AG04449 (cell line): Measurements from ENCODE around the gene QPRT.
"Not testable (repeated sequence)": the region's sequence is repeated elsewhere in the genome, so short reads cannot be mapped to it uniquely, and the experiment has no call there.

Experiments
- CTCF ChIA-PET: fragments of 350-600 bp; formaldehyde crosslinking; extraction: SDS; loops from one replicate; lab custom pipeline; 2021; ENCODE audit warnings: antibody characterized with exemption; lab: Yijun Ruan, JAX
- POLR2A ChIA-PET: fragments of 400-600, 350-600 bp; formaldehyde crosslinking; extraction: SDS; loops from one replicate; lab custom pipeline; 2020; ENCODE audit warnings: antibody characterized with exemption, inconsistent platforms; lab: Yijun Ruan, JAX
- DNase-seq: peaks from one replicate; pipeline ENCODE4 v3.0.0-alpha.2; 2010; ENCODE audit warnings: low read depth, low spot score
- H3K4me3 ChIP-seq: 2 replicates; pipeline ENCODE4 v1.5.1; 2011; ENCODE audit warnings: low read depth, mild to moderate bottlenecking, control low read depth, low read length
- TF ChIP-seq, protein P1 (sequence below): IDR thresholded peaks from one replicate; pipeline ENCODE4 v1.5.1; 2011; ENCODE audit warnings: mild to moderate bottlenecking, moderate library complexity, low read length, control low read depth, inconsistent platforms; ENCODE audit not compliant: insufficient read depth; ENCODE audit errors: missing control alignments

The QPRT gene

DNA sequence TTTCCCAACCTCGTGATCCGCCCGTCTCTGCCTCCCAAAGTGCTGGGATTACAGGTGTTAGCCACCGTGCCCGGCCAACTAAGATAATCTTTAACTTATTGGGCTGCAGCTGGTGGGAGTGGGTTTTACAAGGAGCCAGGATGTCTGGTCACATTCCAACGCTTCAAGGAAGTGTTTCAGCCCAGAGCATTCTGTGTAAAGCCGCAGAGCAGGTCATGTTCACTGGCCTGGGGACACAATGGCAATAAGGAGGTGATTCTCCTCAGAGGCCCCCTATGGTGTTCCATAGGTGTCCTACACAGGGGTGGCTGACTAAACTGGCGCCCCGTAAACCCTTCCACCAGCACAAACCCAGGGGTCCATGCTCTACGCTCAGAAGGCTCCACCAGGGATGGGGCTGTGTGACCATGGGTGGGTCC lies 1.2 kb downstream of the QPRT start:
- peak overlapping the region; percentile 29; the same call in 1 of the 2 replicates for H3K4me3 ChIP-seq
- TF ChIP-seq, protein P1, sequence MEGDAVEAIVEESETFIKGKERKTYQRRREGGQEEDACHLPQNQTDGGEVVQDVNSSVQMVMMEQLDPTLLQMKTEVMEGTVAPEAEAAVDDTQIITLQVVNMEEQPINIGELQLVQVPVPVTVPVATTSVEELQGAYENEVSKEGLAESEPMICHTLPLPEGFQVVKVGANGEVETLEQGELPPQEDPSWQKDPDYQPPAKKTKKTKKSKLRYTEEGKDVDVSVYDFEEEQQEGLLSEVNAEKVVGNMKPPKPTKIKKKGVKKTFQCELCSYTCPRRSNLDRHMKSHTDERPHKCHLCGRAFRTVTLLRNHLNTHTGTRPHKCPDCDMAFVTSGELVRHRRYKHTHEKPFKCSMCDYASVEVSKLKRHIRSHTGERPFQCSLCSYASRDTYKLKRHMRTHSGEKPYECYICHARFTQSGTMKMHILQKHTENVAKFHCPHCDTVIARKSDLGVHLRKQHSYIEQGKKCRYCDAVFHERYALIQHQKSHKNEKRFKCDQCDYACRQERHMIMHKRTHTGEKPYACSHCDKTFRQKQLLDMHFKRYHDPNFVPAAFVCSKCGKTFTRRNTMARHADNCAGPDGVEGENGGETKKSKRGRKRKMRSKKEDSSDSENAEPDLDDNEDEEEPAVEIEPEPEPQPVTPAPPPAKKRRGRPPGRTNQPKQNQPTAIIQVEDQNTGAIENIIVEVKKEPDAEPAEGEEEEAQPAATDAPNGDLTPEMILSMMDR: no peak
- DNase-seq: no peak
- ChIA-PET POLR2A (no interaction called here), CTCF (interaction anchor here (0.6 to 2.0 kb wide), 6 partner anchors 9 to 49 kb away, joined by 3 to 9 read pairs (median 4); no protein-coding TSS in a partner anchor)

DNA sequence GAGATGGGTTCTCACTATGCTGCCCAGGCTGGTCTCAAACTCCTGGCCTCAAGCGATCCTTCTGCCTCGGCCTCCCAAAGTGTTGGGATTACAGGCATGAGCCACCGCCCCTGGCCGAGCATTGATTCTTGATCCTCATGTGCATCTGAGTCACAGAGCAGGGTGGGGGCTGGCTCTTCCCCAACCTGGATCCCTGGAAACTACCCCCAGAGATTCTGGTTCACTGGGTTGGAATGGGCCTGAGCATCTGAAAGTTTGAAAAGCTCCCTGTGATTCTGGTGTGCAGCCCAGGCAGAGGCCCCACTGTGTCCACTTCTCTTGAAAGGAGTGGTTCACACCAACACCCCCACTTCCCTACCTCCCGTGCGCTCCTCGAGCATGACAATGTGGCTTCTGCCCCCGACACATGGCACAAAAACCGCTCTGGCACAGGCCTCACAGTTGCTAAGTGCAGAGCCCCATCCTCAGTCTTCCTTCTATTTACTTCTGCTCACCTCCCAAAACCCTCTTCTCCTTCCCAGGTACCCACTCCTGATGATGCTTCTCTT lies 4.6 kb downstream of the QPRT start:
- no peak for DNase-seq
- H3K4me3 ChIP-seq: no peak overlapping the region
- TF ChIP-seq, protein P1: no peak
- CTCF ChIA-PET: interaction anchor here (3.7 kb wide), 1 partner anchor 16 kb away, joined by 18 read pairs; no protein-coding TSS in a partner anchor
- POLR2A ChIA-PET: no interaction called here

DNA sequence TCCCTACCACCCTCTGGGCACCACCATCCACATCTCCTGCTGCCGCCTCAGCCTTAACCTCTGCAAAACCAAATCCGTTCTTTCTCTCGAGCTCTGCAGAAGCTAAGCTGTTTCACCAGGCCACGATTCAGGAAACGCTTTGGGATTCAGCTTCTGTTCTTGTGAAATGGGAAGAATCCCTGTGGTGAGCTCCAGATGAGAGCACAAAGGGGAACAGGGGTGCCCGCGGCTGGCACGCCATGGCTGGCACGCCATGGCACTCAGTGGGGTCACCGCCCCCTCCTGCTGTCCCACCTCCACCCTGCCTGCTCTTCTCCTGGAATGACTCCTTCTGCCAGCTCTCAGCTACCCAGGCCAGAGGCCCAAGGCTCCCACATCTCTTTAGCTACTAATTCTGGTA lies 5.7 kb downstream of the QPRT start:
- H3K4me3 ChIP-seq: no peak overlapping the region
- POLR2A ChIA-PET: no interaction called here
- TF ChIP-seq, protein P1: no peak
- CTCF ChIA-PET: interaction anchor here (1.0 to 3.7 kb wide), 2 partner anchors 15 to 348 kb away, joined by 3 to 18 read pairs; no protein-coding TSS in a partner anchor
- DNase-seq: no peak

DNA sequence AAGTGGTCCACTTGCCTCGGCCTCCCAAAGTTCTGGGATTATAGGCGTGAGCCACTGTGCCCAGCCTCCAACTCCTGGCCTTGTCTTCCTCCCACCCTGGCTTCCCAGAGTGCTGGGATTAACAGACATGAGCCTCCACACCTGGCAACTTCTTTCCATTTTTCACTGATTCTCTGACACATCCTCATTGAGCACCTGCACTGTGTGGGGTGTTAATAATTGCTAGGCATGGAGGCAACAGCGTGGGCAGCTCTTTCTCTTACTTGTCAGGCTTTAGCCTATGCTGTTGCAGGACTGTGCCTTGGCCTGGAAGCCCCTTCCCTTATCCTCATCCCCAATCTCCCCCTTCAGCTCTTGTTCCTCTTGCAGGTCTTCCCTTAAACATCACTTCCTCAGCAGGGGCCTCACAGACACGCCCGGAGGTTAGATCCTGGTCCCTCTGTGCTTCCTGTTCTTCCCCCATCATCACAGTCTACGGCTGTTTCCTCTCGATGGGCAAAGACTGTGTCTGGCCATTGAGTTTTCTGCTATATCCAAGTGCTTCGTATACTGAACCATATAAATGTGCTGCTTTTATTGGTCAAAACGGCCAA lies 7.9 kb downstream of the QPRT start:
- no peak for DNase-seq
- ChIA-PET POLR2A (no interaction called here), CTCF (interaction anchor here (2.0 kb wide), 1 partner anchor 13 kb away, joined by 22 read pairs; no protein-coding TSS in a partner anchor)
- TF ChIP-seq, protein P1: no peak
- H3K4me3 ChIP-seq: no peak overlapping the region

DNA sequence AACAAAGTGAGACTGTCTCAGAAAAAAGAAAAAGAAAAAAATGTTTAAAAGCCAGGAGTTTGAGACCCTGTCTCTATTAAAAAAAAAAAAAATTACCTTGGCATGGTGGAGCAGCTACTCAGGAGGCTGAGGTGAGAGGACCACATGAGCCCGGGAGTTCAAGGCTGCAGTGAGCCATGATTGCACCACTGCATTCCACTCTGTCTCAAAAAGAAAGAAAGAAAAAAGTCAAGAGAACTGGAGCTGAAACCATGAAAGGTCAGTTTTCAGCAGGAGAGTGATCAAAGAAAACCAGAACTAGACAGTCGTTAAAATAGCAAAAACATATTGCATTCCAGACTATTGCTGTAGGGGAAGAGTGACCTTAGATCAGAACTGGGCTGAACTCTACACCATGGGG lies 8.8 kb downstream of the QPRT start:
- ChIA-PET CTCF (interaction anchor here (1.0 to 2.0 kb wide), 4 partner anchors 9 to 43 kb away, joined by 3 to 22 read pairs (median 3); no protein-coding TSS in a partner anchor), POLR2A (no interaction called here)
- no peak for DNase-seq
- H3K4me3 ChIP-seq: no peak overlapping the region
- TF ChIP-seq, protein P1: no peak

DNA sequence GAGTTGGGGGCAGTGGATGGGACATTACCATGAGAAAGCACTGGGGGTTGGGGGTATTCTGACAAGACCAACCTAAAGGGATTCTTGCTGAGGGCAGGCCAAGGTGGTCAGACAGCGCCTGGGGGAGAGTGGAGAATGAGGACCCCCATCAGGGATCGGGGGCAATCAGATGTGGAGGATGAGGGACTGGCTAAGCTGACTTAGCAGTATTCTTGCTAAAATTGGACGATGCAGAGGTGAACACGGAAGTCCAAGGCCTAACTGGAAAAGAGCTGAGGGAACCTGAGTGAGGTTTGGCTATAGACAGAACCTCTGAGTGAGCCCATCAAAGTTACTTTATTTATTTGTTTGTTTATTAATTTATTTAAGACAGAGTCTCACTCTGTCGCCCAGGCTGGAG lies 9.2 kb downstream of the QPRT start:
- no peak overlapping the region for H3K4me3 ChIP-seq
- CTCF ChIA-PET: interaction anchor here (1.0 to 2.0 kb wide), 4 partner anchors 8 to 43 kb away, joined by 3 to 22 read pairs (median 3); no protein-coding TSS in a partner anchor
- no peak for DNase-seq
- TF ChIP-seq, protein P1: no peak
- POLR2A ChIA-PET: no interaction called here

DNA sequence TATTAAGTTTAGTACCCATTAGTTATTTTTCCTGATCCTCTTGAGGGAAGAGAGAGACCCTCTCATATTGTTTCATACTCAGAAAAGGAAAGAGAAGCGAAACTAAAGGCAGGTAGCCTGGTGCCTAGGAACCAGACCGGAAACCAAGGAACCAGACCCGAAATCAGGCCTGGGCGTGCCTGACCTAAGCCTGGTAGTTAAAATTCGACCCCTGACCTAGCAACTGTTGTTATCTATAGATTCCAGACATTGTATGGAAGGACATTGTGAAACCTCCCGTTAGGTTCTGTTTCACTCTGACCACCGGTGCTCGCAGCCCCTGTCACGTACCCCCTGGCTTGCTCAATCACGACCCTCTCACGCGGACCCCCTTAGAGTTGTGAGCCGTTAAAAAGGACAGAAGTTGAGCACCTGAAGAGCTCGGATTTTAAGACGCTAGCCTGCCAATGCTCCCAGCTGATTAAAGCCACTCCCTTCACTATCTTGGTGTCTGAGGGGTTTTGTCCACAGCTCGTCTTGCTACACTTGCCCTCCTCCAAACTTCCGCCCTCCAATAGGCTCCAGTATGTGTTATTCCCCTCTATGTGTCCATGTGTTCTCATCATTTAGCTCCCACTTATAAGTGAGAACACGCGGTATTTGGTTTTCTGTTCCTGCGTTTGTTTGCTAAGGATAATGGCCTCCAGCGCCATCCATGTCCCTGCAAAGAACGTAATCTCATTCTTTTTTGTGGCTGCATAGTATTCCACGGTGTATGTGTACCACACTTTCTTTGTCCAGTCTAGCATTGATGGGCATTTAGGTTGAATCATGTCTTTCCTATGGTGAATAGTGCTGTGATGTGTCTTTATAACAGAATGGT lies 10.7 kb downstream of the QPRT start:
- CTCF ChIA-PET: interaction anchor here (1.6 to 3.1 kb wide), 3 partner anchors 10 to 39 kb away, joined by 4 to 14 read pairs (median 6); no protein-coding TSS in a partner anchor
- POLR2A ChIA-PET, DNase-seq, H3K4me3 ChIP-seq: not testable (repeated sequence)

DNA sequence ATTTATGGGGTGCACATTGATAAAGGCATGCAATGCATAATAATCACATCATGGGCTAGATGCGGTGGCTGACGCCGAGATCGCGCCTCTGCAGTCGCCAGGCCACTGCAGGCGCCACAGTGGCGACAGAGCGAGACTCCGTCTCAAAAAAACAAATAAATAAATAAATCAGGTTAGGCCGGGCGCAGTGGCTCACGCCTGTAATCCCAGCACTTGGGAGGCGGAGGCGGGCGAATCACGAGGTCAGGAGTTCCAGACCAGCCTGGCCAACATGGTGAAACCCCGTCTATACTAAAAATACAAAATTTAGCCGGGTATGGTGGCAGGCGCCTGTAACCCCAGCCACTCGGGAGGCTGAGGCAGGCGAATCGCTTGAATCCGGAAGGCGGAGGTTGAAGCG lies 13.6 kb downstream of the QPRT start:
- CTCF ChIA-PET, POLR2A ChIA-PET, DNase-seq, H3K4me3 ChIP-seq: not testable (repeated sequence)
